NCI-H146 (cell line): ENCODE results near the gene EPHB6.

ENCODE experiments used
- DNase-seq: peaks from one replicate; lab custom pipeline; 2025; lab: John Stamatoyannopoulos, UW

Gene EPHB6

DNA sequence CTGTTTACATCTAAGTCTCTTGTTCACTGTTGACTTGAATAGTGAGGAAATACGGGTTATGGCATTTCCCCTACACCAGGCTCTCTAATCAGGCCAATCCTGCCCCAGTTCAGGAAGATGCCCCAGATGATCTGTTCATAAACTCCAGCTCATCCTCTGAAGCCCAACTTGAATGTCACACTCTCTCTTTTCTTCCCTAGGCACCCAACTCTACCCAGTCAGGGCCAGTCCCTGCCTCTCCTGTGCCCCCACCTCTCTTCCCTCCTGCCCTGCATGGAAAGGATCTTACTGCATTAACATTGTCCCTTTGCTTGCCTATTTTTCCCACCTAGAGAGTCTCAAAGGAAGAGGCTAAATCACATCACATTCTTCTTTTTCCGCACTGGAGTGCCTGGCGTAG lies 41.3 kb downstream of the EPHB6 start:
- DNase-seq: no peak

DNA sequence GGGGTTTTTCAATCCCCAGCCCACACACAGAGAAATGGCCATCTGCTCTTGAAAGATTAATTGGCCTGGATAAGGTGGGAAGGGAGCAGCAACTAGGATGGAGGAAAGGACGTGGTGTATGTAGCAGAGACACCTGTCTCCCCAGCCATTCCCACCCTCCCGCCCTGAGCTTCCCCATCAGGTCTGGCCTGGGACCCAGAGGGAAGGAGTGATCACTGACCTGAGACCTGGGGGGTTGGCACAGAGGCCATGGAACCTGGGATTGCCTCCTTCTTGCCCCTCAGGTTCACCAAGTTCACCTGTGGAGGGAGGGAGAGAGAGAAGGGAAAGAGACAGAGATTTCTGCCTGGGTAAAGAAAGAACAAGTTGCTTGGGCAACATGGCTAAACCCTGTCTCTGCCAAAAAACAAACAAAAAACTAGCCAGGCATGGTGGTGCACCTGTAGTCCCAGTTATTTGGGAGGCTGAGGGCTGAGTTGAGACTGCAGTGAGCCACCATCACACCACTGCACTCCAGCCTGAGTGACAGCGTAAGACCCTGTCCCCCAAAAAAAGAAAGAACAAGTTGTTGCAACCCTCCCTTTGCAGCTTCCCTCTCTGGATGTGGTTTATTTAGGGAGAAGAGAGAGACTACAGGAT lies 42.0 kb downstream of the EPHB6 start:
- DNase-seq: no peak

- no peak for DNase-seq
Observed at GRCh38 chr7:142897691-142898090, 42.8 kb downstream of the EPHB6 start.

GRCh38 chr7:142898377-142899170 lies 43.7 kb downstream of the EPHB6 start:
- DNase-seq: no peak

- DNase-seq: no peak
Observed at GRCh38 chr7:142899661-142900060, 44.8 kb downstream of the EPHB6 start.

DNA sequence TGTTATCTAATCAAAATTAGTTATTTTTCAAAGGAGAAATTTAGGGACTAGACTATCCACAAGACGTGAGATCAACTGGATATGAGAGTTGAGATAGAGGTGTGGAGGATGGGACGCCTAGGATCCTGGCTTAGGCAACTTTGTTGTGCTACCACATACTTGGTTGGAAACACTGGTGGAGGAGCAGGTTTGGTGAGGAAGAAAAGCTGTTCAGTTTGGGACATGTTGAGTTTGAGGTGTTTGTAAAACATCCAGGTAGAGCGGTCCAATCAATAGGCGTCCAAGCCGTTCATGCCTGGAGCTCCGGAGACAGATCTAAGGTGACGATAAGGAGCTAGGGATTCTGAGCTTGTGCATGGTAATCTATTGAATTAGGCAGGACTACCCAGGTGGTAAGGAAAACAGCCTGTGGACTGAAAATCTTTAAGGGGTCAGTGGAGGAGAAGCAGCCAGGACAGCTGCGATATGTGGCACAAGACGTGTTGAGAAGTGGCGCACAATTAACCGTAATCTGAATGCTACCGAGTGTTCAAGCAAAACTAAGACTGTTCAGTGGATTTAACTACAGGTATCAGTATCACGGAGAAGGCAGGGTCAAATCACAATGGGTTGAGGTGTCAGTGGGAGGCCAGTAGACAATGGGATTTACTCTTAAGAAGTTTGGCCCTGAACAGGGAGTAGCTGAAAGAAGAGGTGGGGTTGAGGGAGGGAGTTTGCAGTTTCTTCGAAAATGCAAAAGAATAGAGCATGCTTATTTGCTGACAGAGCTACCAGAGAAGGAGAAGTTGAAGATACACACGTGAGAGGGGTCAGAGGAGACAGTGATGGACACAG lies 46.8 kb downstream of the EPHB6 start:
- no peak for DNase-seq

GRCh38 chr7:142904128-142904527 lies 49.3 kb downstream of the EPHB6 start:
- DNase-seq: no peak

DNA sequence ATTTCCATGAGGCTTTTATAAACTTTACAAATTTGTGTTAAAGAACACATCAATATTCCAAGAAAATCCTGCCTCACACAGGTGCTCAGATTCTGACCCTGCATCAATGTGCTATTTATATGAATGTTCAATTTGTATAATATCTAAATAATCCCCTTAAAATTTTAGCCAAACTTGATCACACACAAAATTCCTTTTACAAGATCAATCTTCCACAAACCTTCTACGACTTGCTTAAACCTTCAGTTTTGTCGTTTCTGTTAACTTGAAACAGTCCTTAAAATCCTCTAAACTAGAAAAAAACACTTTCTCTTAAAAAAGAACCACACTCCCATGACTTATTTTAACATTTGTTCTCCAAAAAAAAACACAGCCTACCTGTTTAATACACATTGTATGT lies 50.9 kb downstream of the EPHB6 start:
- no peak for DNase-seq

DNA sequence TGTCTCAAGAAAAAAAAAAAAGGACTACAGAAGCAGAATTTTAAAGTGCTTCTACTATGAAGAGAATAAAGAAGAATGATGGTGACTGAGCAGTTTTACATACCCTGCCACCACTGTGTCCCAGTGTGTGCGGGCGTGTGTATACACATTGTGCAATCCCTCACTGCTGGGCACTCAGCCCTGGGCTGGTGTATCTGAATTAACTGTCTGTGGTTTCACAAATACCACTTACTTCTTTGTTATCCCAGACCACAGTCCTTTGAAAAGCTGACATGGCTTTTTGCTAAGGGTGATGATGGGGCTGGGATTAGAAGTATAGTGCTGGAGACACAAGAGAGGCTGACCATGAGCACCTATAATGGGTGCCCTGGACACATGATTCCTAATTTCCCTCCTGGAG lies 51.8 kb downstream of the EPHB6 start:
- DNase-seq: no peak

DNA sequence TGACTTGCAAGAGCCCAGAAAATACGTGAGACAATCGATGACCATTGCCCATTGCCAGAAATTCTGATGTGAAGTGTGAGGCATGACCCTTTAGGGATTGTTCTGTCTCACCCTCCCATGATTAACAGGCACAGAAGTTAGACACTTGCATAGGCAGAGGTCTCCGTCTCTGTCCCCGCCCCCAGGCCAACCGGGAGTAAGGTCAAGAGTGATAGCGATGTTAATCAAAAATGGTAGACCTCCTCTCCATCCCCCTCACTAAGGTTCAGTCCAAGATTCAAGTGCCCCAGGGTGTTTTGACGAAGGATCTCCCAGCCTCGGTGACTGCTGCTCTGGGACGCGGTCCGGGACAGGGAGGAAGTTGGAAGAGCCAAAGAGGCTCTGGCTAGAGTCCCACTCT lies 53.4 kb downstream of the EPHB6 start:
- DNase-seq: no peak

- DNase-seq: no peak
Observed at GRCh38 chr7:142908921-142909890, 54.3 kb downstream of the EPHB6 start.

DNA sequence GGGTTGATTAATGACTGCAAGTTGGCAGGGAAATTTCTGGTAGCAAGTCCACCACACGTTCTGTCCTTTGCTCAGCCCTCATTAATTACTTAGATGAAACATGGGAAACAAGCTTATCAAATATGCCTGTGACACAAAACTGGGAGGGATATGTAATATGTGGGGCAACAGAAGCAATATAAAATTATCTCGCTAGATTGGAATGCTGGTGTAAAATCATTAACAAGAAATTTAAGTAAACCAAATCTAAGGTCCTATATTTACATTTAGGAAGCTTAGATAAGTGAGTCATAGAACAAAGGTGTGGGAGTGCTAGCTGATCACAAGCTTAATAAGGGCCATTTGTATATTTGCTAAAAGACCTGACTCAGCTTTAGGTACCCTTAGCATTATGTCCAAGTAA lies 55.2 kb downstream of the EPHB6 start:
- DNase-seq: no peak

- DNase-seq: no peak
Observed at GRCh38 chr7:142910481-142910880, 55.6 kb downstream of the EPHB6 start.

DNA sequence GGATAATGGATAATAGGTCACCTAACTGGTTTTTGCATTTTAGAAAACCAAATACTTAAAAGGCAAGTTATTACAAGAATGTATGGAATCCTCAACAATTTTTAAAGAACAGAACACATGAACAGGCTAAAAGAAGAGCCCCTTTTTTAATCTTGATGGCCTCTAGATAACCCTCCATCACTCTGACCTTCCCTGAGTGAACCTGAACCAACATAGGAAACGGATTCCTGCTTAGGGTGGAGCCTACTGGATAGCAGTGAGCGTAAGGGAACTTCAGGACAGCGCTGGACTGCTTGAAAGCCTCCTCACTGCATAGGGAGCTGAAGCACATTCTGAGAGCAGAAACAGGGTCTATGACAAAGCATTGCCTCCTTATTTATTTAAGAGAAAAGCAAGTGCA lies 58.2 kb downstream of the EPHB6 start:
- DNase-seq: no peak

DNA sequence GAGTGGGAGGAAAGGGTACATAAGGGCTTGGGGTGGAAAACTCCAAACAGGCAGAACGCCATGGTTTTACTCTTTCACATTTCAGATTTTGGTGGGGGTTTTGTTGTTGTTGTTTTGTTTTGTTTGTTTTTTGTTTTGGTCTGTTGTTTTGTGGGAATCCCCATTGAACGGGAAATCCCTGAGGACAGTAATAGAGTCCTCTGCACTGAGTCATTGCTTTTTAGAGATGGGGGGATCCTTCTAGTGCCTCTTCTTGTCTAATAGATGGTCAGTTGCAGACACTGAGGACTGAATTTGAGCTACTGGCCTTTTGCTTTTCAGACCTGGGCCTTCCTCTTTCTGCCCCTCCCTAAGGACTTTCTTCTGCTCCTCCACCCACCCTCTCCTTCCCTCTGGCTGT lies 58.7 kb downstream of the EPHB6 start:
- DNase-seq: no peak

- DNase-seq: no peak
Observed at GRCh38 chr7:142914121-142914520, 59.2 kb downstream of the EPHB6 start.

GRCh38 chr7:142915315-142915714 lies 60.4 kb downstream of the EPHB6 start:
- DNase-seq: no peak

DNA sequence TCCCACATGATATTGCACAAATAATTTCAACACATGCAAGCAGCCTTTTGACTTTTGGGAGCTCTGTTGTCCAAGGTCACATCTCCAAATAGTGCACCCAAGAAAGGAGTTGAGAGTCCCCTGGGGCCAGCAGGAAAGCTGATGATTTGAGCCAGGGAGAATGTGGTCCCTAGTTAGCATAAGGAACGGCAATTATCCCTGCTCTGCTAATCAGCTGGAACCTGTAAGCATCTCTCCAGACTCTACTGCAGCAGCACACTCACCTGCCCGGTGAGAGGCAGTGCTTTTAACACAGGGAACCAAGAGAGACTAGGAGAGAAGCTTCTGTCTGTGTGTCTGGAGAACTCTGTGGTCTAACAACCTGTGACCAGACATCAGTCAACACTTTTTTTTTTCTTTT lies 61.6 kb downstream of the EPHB6 start:
- DNase-seq: no peak

- no peak for DNase-seq
Observed at GRCh38 chr7:142917447-142917846, 62.6 kb downstream of the EPHB6 start.

DNA sequence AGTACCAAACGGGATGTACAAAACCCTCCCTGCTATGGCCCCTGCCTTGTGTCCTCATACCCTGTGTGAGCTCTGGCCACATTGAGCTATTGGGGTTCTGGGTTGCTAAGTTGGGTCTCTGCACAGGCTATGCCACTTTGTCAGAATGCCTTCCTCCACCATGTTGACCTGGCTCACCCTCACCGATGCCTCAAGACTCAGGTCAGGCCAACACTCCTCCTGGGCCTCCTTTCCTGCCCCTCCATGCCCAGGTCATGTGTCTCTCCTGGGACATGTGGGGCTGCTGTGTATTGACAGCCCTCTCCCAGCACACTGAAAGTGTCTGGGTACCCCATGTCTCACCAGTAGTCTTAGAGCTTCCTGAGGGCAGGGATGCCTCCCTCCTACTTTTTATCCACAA lies 64.0 kb downstream of the EPHB6 start:
- no peak for DNase-seq

DNA sequence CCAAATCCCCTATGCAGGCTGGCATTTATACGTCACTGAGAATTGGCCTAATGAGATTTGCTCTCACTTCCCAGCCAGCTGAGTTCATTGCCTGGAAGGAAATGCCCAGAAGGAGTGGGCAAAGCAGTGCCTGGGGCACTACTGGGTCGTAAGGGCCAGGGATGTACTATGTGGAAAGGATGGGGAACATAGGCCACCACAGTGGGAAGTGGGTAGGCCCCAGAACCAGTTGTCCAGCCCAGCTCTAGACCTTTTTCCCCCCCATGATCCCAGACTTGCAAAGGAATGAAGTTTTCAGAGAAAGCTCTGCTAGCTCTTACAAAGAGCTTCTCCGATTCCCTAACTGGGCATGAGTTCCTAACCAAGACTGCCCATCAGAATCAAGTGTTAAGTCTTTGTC lies 64.8 kb downstream of the EPHB6 start:
- DNase-seq: no peak
